GM21515 (cell line): ENCODE results near the gene SYT9.

Source experiments
- ATAC-seq: cut with Tn5 transposase; IDR thresholded peaks from one replicate; pipeline ENCODE4 v1.9.1; 2021; ENCODE audit not compliant: unreplicated experiment

Gene SYT9, protein sequence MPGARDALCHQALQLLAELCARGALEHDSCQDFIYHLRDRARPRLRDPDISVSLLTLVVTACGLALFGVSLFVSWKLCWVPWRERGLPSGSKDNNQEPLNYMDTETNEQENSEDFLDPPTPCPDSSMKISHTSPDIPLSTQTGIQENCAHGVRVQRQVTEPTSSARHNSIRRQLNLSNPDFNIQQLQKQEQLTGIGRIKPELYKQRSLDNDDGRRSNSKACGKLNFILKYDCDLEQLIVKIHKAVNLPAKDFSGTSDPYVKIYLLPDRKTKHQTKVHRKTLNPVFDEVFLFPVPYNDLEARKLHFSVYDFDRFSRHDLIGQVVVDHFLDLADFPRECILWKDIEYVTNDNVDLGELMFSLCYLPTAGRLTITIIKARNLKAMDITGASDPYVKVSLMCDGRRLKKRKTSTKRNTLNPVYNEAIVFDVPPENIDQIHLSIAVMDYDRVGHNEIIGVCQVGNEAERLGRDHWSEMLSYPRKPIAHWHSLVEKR

DNA sequence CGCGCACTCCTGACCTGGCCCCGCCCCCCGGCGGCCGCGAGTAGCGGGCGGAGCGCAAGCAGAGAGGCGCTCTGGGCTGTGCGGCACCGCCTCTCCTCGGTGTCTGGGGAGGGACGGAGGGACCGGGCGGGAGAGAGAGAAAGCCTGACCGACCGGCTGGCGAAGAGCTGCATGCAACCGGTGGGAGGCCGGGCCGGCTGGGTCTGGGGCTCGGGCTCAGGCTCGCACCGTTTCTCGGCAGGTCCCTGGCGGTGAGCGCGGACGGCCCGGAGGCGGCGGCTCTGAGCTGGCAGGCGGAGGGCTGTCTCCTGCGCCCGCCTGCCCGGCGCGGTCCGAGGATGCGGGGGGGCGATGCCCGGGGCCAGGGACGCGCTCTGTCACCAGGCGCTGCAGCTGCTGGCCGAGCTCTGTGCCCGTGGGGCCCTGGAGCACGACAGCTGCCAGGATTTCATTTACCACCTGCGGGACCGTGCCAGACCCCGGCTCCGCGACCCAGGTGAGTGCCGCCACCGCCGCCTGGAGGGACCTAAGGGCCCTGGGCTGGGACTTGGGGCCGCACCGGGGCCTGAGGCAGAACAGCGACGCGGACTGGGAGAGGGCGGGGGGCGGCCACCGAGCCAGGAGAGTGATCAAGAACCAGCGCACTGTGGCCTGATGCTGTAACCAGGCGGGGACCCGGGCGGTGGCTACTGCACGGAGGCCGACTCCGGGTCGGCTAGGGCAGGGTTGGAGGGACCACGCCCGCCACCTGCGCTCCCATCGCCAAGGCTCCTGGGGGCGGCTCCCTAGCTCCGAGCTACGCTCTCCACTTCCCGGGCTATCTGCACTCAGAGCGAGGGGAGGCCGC lies at the start of gene SYT9:
Gene SYT9, plus strand, starts transcription at position 69 of the 847 bp plus-strand sequence. Its CDS starts 283 bp downstream, at position 352.
- ATAC-seq, result peak; percentile 59

DNA sequence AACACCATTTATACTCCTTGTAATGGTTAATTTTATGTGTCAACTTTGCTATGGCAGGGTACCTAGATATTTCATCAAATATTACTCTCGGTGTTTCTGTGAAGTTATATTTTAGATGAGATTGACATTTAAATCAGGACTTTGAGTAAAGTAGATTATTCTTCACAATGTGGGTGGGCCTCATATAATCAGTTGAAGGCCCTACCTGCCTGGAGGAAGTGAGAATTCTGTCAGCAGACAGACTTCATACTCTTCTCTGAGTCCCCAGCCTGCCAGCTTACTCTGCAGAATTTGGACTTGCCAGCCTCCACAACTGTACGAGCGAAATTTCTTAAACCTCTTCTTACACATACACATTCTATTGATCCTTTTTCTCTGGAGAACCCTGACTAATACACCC lies 49.3 kb upstream of the SYT9 start:
- no peak for ATAC-seq

DNA sequence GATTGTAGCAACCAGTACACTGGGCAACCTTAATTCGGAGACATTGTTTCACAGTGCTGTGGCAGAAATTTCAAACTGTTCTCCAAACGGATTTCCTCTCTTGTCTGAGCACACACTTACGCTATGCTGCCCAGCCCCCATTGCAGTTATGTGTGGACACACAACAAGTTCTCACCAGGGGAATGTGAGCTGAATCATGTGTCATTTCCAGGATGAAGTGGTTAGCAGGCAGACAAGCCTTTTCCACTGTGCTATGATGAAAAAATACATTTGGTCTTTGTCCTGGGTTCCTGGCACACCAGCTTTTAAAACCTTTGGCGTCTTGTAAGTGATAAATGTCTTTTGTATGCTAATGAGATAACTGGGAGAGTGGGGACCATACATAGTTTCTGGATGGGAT lies 46.9 kb upstream of the SYT9 start:
- ATAC-seq, result no peak

DNA sequence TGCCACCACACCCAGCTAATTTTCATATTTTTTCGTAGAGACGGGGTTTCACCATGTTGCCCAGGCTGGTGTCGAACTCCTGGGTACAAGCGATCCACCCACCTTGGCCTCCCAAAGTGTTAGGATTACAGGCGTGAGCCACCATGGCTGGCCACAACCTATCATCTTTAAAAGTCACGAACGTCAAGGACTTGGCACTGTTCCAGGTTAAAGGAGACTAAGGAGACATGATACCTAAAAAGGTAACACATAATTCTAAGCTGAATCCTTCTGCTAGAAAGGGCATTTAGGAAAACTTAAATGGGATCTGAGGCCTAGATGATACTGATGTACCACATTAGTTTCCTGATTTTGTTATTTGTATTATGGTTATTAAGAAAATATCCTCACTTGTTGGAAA lies 43.3 kb upstream of the SYT9 start:
- no peak for ATAC-seq

DNA sequence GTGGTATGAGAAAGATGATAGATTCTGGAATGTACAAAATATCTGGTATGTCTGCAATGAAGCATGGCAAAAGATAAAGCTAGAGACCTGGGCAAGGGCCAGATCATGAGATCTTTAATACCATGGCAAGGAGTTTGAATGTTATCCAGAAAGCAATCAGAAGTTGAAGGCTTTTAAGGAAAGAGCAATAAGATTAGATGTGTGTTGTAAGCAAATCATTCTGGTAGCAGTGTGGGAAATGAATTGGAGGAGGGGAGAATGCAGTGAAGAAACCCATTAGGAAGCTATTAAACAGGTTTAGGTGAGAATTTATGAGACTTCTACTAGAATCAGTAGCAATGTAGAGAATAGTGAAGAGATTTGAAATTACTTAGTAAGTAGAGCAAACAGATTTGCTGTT lies 32.2 kb upstream of the SYT9 start:
- ATAC-seq, result no peak

DNA sequence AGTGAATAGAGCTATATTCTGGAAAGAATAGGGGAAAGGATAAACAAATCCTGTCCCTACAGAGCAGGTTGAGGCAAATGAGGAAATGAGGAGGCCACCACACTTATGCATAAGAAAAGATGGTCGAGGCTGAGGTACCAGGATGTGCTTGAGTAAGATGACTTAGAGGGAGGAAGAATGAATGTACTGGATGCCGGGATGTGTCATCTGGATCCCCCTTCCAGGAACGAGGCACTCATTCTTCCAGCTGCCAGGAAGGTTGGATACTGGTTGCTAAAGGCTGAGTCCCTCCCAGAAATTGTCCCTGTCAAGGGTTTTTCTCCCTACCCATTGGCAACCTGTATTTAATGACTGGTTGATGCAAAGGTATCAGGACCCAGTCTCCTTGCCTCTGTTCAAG lies 31.1 kb upstream of the SYT9 start:
- ATAC-seq, result no peak

DNA sequence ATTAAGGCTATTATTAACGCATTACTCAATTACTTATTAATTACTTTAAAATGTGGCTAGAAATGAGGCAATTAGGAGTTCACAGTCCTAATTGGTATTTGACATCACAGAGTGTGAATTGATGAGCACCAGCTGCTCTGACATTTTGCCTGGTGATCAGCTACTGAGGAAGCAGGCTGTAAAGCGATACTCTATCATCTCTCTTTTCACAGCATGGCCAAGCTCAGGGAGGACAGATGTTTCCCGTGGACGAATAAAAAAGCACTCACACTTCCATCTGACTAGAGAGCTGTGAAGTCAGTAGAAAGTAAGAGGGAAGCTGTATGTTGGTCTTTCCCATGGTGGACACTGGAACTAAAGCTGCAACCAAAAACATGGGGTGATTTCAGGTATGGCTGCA lies 29.1 kb upstream of the SYT9 start:
- ATAC-seq, result no peak

DNA sequence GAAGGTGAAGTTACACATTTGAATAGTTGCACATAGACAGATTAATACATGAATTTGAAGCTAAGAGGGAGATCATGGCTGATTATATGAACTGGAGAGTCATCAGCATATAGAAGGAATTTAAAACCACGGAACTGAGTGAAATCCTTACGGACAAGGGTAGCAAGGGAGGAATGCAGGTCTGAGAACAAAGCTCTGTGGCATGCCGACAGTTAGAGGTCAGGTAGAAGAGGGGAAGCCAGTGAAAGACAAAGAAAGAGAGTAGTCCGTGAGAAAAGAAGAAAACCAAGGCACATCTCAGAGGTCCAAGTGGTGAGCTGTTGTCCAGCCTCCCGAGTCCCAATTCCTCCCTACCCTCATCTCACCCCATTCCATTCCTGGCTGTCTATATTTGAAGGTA lies 11.8 kb upstream of the SYT9 start:
- no peak for ATAC-seq

DNA sequence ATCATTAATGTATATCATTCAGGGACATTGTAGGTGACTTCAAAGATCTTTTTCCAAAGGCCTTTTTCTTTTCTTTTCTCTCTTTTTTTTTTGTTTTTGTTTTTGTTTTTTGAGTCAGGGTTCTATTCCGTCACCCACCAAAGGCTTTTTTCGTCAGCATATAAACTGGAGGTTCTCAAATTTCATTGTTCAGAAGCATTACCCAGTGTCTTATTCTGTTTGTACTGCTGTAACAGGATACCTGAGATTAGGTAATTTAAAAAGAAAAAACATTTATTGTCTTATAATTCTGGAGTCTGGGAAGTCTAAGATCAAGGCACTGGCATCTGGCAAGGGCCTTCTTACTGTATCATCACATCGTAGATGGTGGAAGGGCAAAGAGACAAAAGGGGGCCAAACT lies 6.4 kb upstream of the SYT9 start:
- no peak for ATAC-seq

DNA sequence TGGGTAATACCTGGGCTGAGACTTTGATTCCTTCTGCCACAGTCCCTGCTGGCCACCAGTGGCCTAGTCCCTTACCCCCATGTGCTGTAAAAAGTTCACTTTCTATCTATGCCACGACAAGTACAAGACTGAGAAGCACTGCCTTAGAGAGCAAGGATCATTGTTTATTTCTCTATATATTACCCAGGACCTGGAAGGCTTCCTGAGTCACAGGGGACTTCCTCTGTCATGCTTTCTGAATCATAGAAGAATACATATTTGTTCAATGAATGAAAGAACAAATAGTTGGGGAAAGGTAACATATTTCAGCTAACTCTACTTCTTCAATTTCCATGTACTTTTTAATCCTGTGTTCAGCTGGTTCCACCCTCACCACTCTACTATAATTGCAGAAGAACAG lies 5.5 kb upstream of the SYT9 start:
- no peak for ATAC-seq

DNA sequence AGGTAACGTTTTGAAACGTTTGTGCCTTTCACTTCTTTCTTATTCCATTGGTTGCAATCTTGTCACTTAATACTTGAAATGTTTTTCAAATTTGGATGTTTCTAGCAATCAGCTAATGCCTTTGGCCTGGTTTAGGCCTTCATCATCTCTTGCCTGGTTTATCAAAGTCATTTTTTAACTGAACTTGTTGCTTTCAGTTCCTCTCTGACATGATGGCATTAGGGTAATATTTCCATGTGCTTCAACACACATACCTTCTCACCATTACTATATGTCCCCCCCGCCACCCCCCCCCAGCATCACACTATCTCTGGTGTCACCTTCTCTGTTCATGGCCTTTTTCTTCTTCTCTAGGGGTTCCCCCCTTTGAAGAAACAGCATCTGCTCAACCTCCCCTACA lies 1.5 kb upstream of the SYT9 start:
- no peak for ATAC-seq

DNA sequence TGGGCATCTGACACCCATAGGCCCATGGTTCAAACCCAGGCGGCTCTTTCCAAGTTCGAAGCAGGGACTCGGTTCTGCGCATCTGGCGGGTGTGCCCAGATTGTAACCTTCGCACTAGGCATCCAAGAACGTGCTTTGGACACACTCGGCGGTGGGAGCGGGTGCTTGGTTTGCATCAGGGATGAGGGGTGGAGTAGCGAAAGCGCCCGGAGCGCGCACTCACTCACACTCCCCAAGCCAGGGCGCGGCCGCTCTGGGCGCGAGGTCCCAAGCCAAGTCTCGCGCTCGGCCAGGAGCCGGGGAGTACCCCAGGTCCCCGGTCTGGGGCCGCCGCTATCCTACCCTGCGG lies 243 bp upstream of the SYT9 start:
- ATAC-seq, result no peak

DNA sequence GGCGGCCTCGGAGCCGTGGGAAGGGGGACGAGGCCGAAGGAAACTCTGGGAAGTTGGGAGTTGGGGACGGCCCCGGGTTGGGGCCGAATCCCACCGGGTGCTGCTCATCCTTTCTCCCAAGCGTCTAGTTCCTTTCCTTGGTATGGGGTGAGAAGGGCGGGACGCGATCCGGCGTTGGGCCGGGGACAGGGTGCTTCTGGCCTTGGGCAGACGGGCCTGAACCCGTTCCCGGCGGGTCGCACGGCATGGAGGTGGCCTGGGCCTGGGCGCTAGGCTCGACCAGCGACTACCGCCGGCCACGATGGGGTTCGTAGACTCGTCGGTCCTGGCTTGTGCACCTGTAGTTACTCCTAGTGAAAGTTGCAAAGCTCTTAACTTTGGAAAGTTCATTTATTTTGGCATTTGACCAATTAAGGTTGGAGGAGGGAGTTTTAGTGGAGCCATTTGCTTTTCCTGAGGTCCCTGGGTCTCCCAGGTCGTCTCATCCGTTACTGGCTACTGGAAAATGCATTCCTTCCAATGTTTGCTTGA lies 1.0 kb downstream of the SYT9 start:
- no peak for ATAC-seq

DNA sequence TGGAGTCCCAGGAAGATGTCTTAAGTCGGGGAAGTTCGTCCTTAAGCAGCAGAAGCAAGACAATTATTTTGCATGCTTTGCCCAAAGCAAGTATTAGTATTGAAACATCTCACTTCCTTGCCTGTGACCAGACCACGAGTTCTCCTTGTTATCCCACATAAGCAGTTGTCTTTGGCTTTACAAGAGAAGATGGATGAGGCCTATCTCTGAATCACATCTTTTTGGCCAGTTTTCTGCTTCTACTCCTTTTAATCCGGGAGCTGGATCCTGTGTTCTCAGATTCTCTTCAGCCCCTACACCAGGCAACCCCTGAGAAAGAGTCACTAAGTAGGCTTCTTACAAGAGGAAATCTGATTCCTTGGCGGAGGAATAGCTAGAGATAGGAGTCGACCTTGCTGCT lies 2.1 kb downstream of the SYT9 start:
- ATAC-seq, result no peak

DNA sequence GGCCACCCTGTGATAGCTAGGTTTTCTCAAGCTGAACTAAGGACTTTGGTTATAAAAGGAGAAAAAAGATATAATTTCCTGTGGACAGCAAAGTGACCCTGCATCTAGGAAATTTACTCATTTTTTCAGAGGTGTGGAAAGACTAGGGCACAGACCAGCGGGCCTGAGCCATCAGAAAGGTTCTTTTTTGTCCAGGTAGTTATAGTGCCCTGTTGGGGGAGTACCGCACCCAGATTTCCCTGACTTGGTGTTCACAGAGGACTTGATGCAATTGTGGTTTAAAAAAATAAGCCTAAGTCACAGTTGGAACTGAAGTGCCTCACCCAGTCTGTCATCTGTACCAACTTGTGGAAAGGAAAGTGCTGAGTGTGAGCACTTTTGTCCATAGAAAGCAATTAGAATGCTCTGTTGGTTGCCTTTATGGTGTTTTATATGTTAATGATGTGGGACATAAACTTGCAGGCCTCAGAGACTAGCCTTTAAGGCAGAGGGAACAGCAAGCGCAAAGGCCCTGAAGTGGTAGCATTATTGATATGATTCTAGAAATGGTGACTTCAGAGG lies 3.1 kb downstream of the SYT9 start:
- no peak for ATAC-seq

DNA sequence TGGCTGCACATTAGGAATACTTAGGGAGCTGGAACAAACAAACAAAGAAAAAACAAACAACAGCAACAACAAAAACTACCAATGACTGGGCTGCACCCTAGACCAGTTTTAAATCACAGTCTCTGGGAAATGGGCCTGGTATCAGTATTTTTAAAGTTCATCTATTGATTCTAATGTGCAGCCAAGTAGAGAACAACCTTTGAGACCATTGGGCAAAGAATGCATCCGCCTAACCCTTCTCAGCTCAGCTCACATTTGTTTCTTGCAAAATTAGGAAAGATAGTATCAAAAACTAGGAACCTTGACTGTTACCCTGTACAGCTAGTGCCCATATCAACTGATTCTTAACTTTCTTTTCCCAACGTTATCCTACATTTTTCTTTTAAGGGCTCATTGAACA lies 5.2 kb downstream of the SYT9 start:
- ATAC-seq, result no peak

DNA sequence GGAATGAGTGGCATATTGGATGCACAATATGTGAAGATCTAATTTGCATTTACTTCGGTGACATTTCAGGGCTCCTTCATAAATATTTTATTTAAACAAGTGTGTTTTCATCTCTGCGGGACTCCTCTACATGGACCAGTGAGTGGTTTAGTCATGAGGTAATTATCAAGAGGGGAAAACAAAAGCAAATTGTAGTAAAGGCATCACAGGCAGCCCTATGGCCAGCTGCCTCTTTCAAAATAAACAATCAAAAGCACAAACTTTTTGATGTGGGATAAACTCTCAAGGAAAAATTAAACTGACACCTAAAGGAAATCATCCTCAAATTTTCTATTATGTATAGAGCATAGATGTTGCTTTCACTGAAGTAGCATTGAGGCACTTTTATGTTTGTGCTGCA lies 6.0 kb downstream of the SYT9 start:
- no peak for ATAC-seq

DNA sequence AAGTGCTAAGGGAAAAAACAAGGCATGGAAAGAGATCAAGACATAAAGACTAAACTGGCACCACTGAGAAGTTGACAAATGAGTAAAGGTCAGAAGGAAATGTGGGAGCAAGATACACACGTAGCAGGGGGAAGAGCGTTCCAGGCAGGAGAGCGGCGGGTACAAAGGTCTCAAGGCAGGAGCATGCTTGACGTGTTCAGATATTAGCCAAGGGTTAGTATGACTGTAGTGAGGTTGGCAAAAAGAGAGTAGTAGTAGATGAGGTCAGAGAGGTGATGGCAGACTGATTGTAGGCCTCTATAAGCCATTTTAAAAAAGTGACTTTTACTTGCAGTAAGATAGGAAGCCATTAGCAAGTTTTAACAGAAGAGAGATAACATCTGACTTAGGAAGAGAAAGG lies 9.9 kb downstream of the SYT9 start:
- ATAC-seq, result no peak

DNA sequence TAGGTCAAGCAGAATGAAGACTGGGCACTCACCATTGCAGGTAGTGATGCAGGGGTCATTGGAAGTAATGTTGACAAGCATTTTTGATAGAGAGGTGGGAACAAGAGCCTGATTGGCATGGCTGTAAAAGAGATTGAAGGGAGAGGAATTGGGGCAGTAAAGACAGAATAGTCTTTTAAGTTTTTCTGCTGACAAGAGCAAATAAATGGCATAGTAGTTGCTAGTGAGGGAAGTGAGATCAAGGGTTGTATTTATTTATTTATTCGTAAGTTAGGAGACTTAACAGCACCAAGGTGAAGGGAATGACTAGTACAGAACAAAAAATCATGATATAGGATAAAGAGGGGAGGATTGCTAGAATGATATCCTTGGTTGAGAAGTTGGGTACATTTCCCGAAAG lies 11.0 kb downstream of the SYT9 start:
- ATAC-seq, result no peak

DNA sequence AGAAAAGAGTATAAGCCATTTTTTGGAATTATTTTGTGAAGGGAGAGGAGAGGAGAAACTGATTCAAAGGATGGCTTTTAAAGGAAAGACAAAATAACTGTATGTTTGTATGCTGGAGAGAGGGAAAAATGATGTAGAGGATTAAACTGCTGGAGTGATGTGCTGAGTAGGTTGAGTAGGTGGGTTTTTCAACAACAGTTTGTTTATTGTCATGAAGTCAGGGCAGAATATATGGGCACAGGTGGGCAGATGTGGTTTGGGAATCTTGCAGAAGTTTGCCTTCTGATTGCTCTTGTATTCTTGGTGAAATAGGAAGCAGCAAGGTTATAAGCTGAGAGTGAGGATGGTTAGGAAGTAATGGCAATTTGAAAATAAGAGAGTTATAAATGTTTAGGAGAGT lies 12.1 kb downstream of the SYT9 start:
- no peak for ATAC-seq

DNA sequence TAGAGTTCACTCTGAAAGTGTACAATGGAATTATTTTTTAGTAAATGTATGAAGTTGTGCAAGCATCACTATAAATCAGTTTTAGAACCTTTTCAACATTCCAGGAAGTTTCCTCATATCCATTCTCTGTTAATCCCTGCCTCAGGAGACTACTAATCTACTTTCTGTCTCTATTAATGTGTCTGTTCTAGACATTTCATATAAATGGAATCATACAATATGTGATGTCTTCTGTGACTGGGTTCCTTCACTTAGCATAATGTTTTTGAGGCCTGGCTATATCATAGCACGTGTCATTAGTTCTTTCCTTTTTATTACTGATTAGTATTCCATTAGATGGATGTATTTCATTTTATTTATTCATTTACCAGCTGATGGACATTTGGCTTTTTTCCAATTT lies 17.1 kb downstream of the SYT9 start:
- ATAC-seq, result no peak
